PC-9 (cell line): ENCODE data around the gene CBL. TPM values are rescaled to one million over a fixed set of nuclear protein-coding genes. Genes with fewer than 3 reads are reported as not detected.

Experiments
- Bru-seq: library from RNA; stranded (reverse); fragments of 400-500 nt; gene quantifications from one replicate; lab custom pipeline; 2021; lab: Mats Ljungman, UMichigan
- BruChase-seq, 2 experiments: library from RNA; stranded (reverse); fragments of 400-500 nt; gene quantifications; one replicate each; lab custom pipeline; 2021; lab: Mats Ljungman, UMichigan
- BruUV-seq: library from RNA; stranded (reverse); fragments of 400-500 nt; replicated peaks from 2 replicates; lab custom pipeline; 2021; lab: Mats Ljungman, UMichigan
- CTCF ChIA-PET: fragments of 300-600 bp; sonication (Branson Sonifier 250); formaldehyde crosslinking; loops from one replicate; lab custom pipeline; 2022; ENCODE audit warnings: antibody characterized with exemption; lab: Charles Lee
- POLR2A ChIA-PET: fragments of 300-600 bp; sonication (Branson Sonifier 250); formaldehyde crosslinking; loops from one replicate; lab custom pipeline; 2022; ENCODE audit warnings: antibody characterized with exemption; ENCODE audit not compliant: unreplicated experiment; lab: Charles Lee
- DNase-seq, 2 experiments: peaks; one replicate each; pipeline versions ENCODE4 v3.0.0 to v3.0.0-alpha.2; 2015 to 2022; ENCODE audit warnings: mixed read lengths in 1 of 2
- H2AFZ ChIP-seq: fragments of 200-600 bp; sonication (generic); 2 replicates; pipeline ENCODE4 v1.8.1; 2017; ENCODE audit warnings: antibody characterized with exemption
- H3F3A ChIP-seq: fragments of 200-600 bp; sonication (generic); 2 replicates; pipeline ENCODE4 v1.8.1; 2017; ENCODE audit warnings: antibody characterized with exemption, mild to moderate bottlenecking, low read depth; ENCODE audit not compliant: insufficient read depth
- H3K27ac ChIP-seq: fragments of 200-600 bp; sonication (generic); 2 replicates; pipeline ENCODE4 v1.6.1; 2016; ENCODE audit warnings: mixed run types
- H3K27me3 ChIP-seq: fragments of 200-600 bp; sonication (generic); 2 replicates; pipeline ENCODE4 v1.6.1; 2016; ENCODE audit warnings: low read depth, mixed run types; ENCODE audit not compliant: insufficient read depth
- H3K36me3 ChIP-seq: fragments of 200-600 bp; sonication (generic); 2 replicates; pipeline ENCODE4 v1.6.1; 2016; ENCODE audit warnings: low read depth, mixed run types
- H3K4me1 ChIP-seq: fragments of 200-600 bp; sonication (generic); replicated peaks from 2 replicates; pipeline ENCODE4 v1.6.1; 2016; ENCODE audit warnings: mixed run types; ENCODE audit not compliant: insufficient read depth
- H3K4me2 ChIP-seq: fragments of 200-600 bp; sonication (generic); 2 replicates; pipeline ENCODE4 v1.6.1; 2017; ENCODE audit warnings: mixed run types
- H3K4me3 ChIP-seq: fragments of 200-600 bp; sonication (generic); 2 replicates; pipeline ENCODE4 v1.6.1; 2016; ENCODE audit warnings: mixed run types
- H3K79me2 ChIP-seq: fragments of 200-600 bp; sonication (generic); 2 replicates; pipeline ENCODE4 v1.6.1; 2017; ENCODE audit warnings: low read depth, mixed run types
- H3K9me2 ChIP-seq: fragments of 200-600 bp; sonication (generic); 2 replicates; pipeline ENCODE4 v1.8.1; 2017; ENCODE audit warnings: mild to moderate bottlenecking; ENCODE audit not compliant: insufficient read depth
- H3K9me3 ChIP-seq: fragments of 200-600 bp; sonication (generic); 2 replicates; pipeline ENCODE4 v1.8.1; 2016; ENCODE audit warnings: low read depth; ENCODE audit not compliant: insufficient read depth
- H4K20me1 ChIP-seq: fragments of 200-600 bp; sonication (generic); 2 replicates; pipeline ENCODE4 v1.8.1; 2017; ENCODE audit not compliant: insufficient read depth
- CTCF ChIP-seq: fragments of 200-600 bp; sonication (generic); conservative IDR thresholded peaks from 2 replicates; pipeline ENCODE4 v1.6.1; 2017; ENCODE audit warnings: mixed run types, antibody characterized with exemption, mild to moderate bottlenecking, moderate library complexity
- EZH2 ChIP-seq: fragments of 200-600 bp; sonication (generic); IDR thresholded peaks from 2 replicates; pipeline ENCODE4 v1.8.0; 2017; ENCODE audit warnings: antibody characterized with exemption, low read depth
- intact Hi-C: fragments of 100-400 bp; cut with micrococcal nuclease; formaldehyde crosslinking; loops from one replicate; pipeline ENCODE4 v1.10.0; 2022; ENCODE audit not compliant: unreplicated experiment
- long read RNA-seq: library from polyadenylated mRNA; stranded (forward); transcript quantifications from one replicate; pipeline ENCODE4 v2.0.0, GENCODE V29; 2022
- total RNA-seq: library from RNA; stranded (reverse); gene quantifications from 2 replicates; pipeline ENCODE4 v1.2.3, GENCODE V29; 2021

CBL gene
- total RNA-seq (26.3 and 32.9 TPM in 2 replicates), Bru-seq, nascent RNA (percentile 85 among the genes with signal in this experiment), BruChase-seq, experiment 1, labeled RNA remaining after a 2-hour chase (percentile 87 among the genes with signal in this experiment), BruChase-seq, experiment 2, labeled RNA remaining after a 6-hour chase (percentile 85 among the genes with signal in this experiment)
- long read RNA-seq, full-length matches to known transcripts: 4 of 14 reads
- long read RNA-seq, partial matches to known transcripts: 0 of 14 reads
- long read RNA-seq, other reads (novel, unspliced or antisense): 10 of 14 reads

- DNase-seq: peak; percentile 81 to 90
- Histone ChIP-seq H3K4me3 (peak within 1 kb of the TSS; percentile 90), H2AFZ (peak within 1 kb of the TSS; percentile 96), H3F3A (peaks cover 17% of the 10 kb centered on the region), H3K27me3 (no peaks in the 10 kb centered on the region), H3K36me3 (no peaks in the 10 kb centered on the region), H4K20me1 (peaks cover 4% of the 10 kb centered on the region; the same call in 1 of the 2 replicates), H3K4me2 (peak within 1 kb of the TSS; percentile 91), H3K79me2 (peaks cover 45% of the 10 kb centered on the region), H3K9me2 (no peaks in the 10 kb centered on the region), H3K27ac (peak within 1 kb of the TSS; percentile 57), H3K4me1 (peaks cover 26% of the 10 kb centered on the region), H3K9me3 (no peaks in the 10 kb centered on the region)
- intact Hi-C loops: loop anchor here (5.0 kb wide), 3 partner anchors 76 to 266 kb away; partner anchors contain the start of gene MCAM
- no TSS peak for BruUV-seq
- CTCF ChIA-PET: interaction anchor here (0.6 to 1.1 kb wide), 13 partner anchors 9 to 488 kb away, joined by 3 to 15 read pairs (median 7); partner anchors contain the start of gene DDX6
- POLR2A ChIA-PET: interaction anchor here (0.5 to 1.1 kb wide), 5 partner anchors 16 to 113 kb away, joined by 4 to 11 read pairs (median 5); no protein-coding TSS in a partner anchor
- TF ChIP-seq EZH2: no peak
- TF ChIP-seq CTCF: peak; percentile 94
Observed at GRCh38 chr11:119205574-119206510, at the start of gene CBL. TSS of gene CBL (plus strand) at chr11:119206339. CDS start at chr11:119206418, 79 bp downstream.

- no peak for DNase-seq
- ChIA-PET CTCF (interaction anchor here (0.9 to 1.2 kb wide), 2 partner anchors 10 to 12 kb away, joined by 3 to 5 read pairs; no protein-coding TSS in a partner anchor), POLR2A (interaction anchor here (0.6 kb wide), 2 partner anchors 50 to 535 kb away, joined by 6 to 8 read pairs; no protein-coding TSS in a partner anchor)
- Histone ChIP-seq H3K4me1 (no peaks in the 10 kb centered on the region), H3K4me2 (no peak overlapping the region), H3K79me2 (no peaks in the 10 kb centered on the region), H3F3A (no peaks in the 10 kb centered on the region), H3K36me3 (no peaks in the 10 kb centered on the region), H3K4me3 (no peak overlapping the region), H4K20me1 (no peaks in the 10 kb centered on the region), H2AFZ (no peak overlapping the region), H3K27me3 (peaks cover 25% of the 10 kb centered on the region), H3K9me3 (no peaks in the 10 kb centered on the region), H3K9me2 (no peaks in the 10 kb centered on the region), H3K27ac (no peak overlapping the region)
- 0 out of 2 replicates have a peak, but pooled peaks have one; percentile 14 for TF ChIP-seq CTCF
- no peak for TF ChIP-seq EZH2
- no TSS peak for BruUV-seq
- intact Hi-C loops: no loop called here
Observed at GRCh38 chr11:119156496-119156895, 49.6 kb upstream of the CBL start.

GRCh38 chr11:119157063-119157462, 49.1 kb upstream of the CBL start:
- no TSS peak for BruUV-seq
- H3K4me3 ChIP-seq: no peak overlapping the region
- no peaks in the 10 kb centered on the region for H3K9me3 ChIP-seq
- no peak for TF ChIP-seq EZH2
- no peak for TF ChIP-seq CTCF
- H3F3A ChIP-seq: no peaks in the 10 kb centered on the region
- H3K27ac ChIP-seq: no peak overlapping the region
- H2AFZ ChIP-seq: no peak overlapping the region
- no peaks in the 10 kb centered on the region for H4K20me1 ChIP-seq
- ChIA-PET POLR2A (interaction anchor here (0.6 kb wide), 1 partner anchor 536 kb away, joined by 8 read pairs; no protein-coding TSS in a partner anchor), CTCF (interaction anchor here (0.9 kb wide), 1 partner anchor 10 kb away, joined by 3 read pairs; no protein-coding TSS in a partner anchor)
- H3K4me1 ChIP-seq: no peaks in the 10 kb centered on the region
- peak in 1 of 2 experiments; percentile 63 for DNase-seq
- H3K9me2 ChIP-seq: no peaks in the 10 kb centered on the region
- intact Hi-C loops: no loop called here
- H3K36me3 ChIP-seq: no peaks in the 10 kb centered on the region
- no peaks in the 10 kb centered on the region for H3K79me2 ChIP-seq
- no peak overlapping the region for H3K4me2 ChIP-seq
- H3K27me3 ChIP-seq: peaks cover 25% of the 10 kb centered on the region
